ENCODE measurements around the gene CYLD.

- no peak for TF ChIP-seq CTCF (conservative IDR thresholded peaks at IDR 0.05; ENCODE audit: low read depth in 2 of 2)
- TF ChIP-seq EZH2 (IDR thresholded peaks at IDR 0.05; ENCODE audit: low read depth, unreplicated experiment), result no peak
- no peak for TF ChIP-seq POLR2AphosphoS5 (IDR thresholded peaks at IDR 0.05; ENCODE audit: low read depth)
- no peak for TF ChIP-seq ZNF462 (CRISPR knock-in tag; IDR thresholded peaks at IDR 0.05)
- no peak for TF ChIP-seq REST (IDR thresholded peaks at IDR 0.05; ENCODE audit: unreplicated experiment)
- no peak for TF ChIP-seq STAT1 (IDR thresholded peaks at IDR 0.05; ENCODE audit: unreplicated experiment)
- TF ChIP-seq CREB1 (CRISPR knock-in tag; IDR thresholded peaks at IDR 0.05; ENCODE audit: low read depth), result no peak
- TF ChIP-seq JUNB (IDR thresholded peaks at IDR 0.05; ENCODE audit: unreplicated experiment), result no peak
- TF ChIP-seq ZNF114 (CRISPR knock-in tag; IDR thresholded peaks at IDR 0.05), result no peak
- no peak for TF ChIP-seq EZH2phosphoT487 (IDR thresholded peaks at IDR 0.05; ENCODE audit: unreplicated experiment)
- no peak for TF ChIP-seq ETS1 (IDR thresholded peaks at IDR 0.05)
- TF ChIP-seq NANOG (IDR thresholded peaks at IDR 0.05; ENCODE audit: borderline replicate concordance), result no peak
- no peak for TF ChIP-seq ZNF331 (CRISPR knock-in tag; IDR thresholded peaks at IDR 0.05; ENCODE audit: low read depth)
These were observed 583 bp upstream of the CYLD start for GRCh38 chr16:50741225-50741780.

Measured in GM23338 (cell line).